DMS 273 (cell line): ENCODE data around the gene EPHB1.
"Not testable (repeated sequence)": the region's sequence is repeated elsewhere in the genome, so short reads cannot be mapped to it uniquely, and the experiment has no call there.

Experiments used
- DNase-seq: peaks from one replicate; lab custom pipeline; 2025; ENCODE audit not compliant: unreplicated experiment; lab: John Stamatoyannopoulos, UW

Gene EPHB1

GRCh38 chr3:134776518-134776917, 18.5 kb upstream of the EPHB1 start:
- DNase-seq, result no peak

GRCh38 chr3:134777341-134777740, 17.7 kb upstream of the EPHB1 start:
- DNase-seq, result no peak

- DNase-seq, result not testable (repeated sequence)
Observed at GRCh38 chr3:134788283-134788682, 6.8 kb upstream of the EPHB1 start.

- no peak for DNase-seq
Observed at GRCh38 chr3:134790065-134790464, 5.0 kb upstream of the EPHB1 start.

- no peak for DNase-seq
Observed at GRCh38 chr3:134791992-134792391, 3.1 kb upstream of the EPHB1 start.

GRCh38 chr3:134792700-134793099, 2.4 kb upstream of the EPHB1 start:
- no peak for DNase-seq

GRCh38 chr3:134793562-134793961, 1.5 kb upstream of the EPHB1 start:
- DNase-seq, result no peak

- no peak for DNase-seq
Observed at GRCh38 chr3:134794323-134794722, 737 bp upstream of the EPHB1 start.

- DNase-seq, result no peak
Observed at GRCh38 chr3:134795746-134796280, 753 bp downstream of the EPHB1 start.

- DNase-seq, result peak; percentile 65
Observed at GRCh38 chr3:134796281-134797056, 1.4 kb downstream of the EPHB1 start.

- no peak for DNase-seq
Observed at GRCh38 chr3:134797057-134797740, 2.1 kb downstream of the EPHB1 start.

- no peak for DNase-seq
Observed at GRCh38 chr3:134797741-134798451, 2.8 kb downstream of the EPHB1 start.

GRCh38 chr3:134798681-134799311, 3.7 kb downstream of the EPHB1 start:
- DNase-seq, result no peak

- DNase-seq, result peak; percentile 19
Observed at GRCh38 chr3:134799393-134799792, 4.3 kb downstream of the EPHB1 start.

- DNase-seq, result peak; percentile 45
Observed at GRCh38 chr3:134801204-134801958, 6.3 kb downstream of the EPHB1 start.

- peak; percentile 27 for DNase-seq
Observed at GRCh38 chr3:134802428-134803050, 7.5 kb downstream of the EPHB1 start.

GRCh38 chr3:134803051-134803505, 8.0 kb downstream of the EPHB1 start:
- no peak for DNase-seq

GRCh38 chr3:134803652-134804051, 8.6 kb downstream of the EPHB1 start:
- DNase-seq, result no peak

- DNase-seq, result no peak
Observed at GRCh38 chr3:134804508-134805480, 9.7 kb downstream of the EPHB1 start.
